Measurements from ENCODE around the gene TMEM200A.

Gene TMEM200A

GRCh38 chr6:130407032-130407431 lies 41.2 kb downstream of the TMEM200A start:
- H3K36me3 ChIP-seq (ENCODE audit: control insufficient read depth, insufficient read depth, low read length) = no peaks in the 10 kb centered on the region
- H3K27me3 ChIP-seq (ENCODE audit: control insufficient read depth, insufficient read depth, low read length) = no peaks in the 10 kb centered on the region
- H3K4me3 ChIP-seq (ENCODE audit: low read depth, low read length) = no peak overlapping the region
- no peaks in the 10 kb centered on the region for H3K9me3 ChIP-seq (ENCODE audit: control insufficient read depth, insufficient read depth, low read length)
- H3K9ac ChIP-seq (ENCODE audit: low read depth, low read length) = no peak overlapping the region
- H3K4me1 ChIP-seq (ENCODE audit: control insufficient read depth, insufficient read depth, low read length) = peaks cover 16% of the 10 kb centered on the region

GRCh38 chr6:130409418-130410100 lies 43.7 kb downstream of the TMEM200A start:
- H3K27me3 ChIP-seq (ENCODE audit: control insufficient read depth, insufficient read depth, low read length) = no peaks in the 10 kb centered on the region
- H3K4me1 ChIP-seq (ENCODE audit: control insufficient read depth, insufficient read depth, low read length) = peaks cover 16% of the 10 kb centered on the region
- H3K9me3 ChIP-seq (ENCODE audit: control insufficient read depth, insufficient read depth, low read length) = no peaks in the 10 kb centered on the region
- H3K36me3 ChIP-seq (ENCODE audit: control insufficient read depth, insufficient read depth, low read length) = no peaks in the 10 kb centered on the region
- H3K4me3 ChIP-seq (ENCODE audit: low read depth, low read length) = no peak overlapping the region
- no peak overlapping the region for H3K9ac ChIP-seq (ENCODE audit: low read depth, low read length)

DNA sequence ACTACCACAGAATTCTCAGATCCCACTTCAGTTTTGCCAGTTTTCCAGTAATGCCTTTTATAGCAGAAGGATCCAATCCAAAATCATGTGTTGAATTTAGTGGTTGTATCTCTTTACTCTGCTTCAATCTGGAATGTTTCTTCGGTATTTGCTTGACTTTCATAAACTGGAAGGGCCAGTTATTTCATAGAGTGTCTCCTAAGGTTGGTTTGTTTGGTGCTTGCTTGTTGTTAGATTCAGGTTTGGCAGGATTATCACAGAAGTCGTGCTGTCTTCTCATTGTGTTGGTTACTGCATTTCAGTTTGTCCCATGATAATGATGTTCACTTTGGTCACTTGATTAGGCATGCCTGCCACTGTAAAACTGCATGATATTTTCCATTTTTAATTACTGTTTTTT lies 45.7 kb downstream of the TMEM200A start:
- Histone ChIP-seq H3K9ac (ENCODE audit: low read depth, low read length) (no peak overlapping the region), H3K9me3 (ENCODE audit: control insufficient read depth, insufficient read depth, low read length) (no peaks in the 10 kb centered on the region), H3K27me3 (ENCODE audit: control insufficient read depth, insufficient read depth, low read length) (no peaks in the 10 kb centered on the region), H3K4me1 (ENCODE audit: control insufficient read depth, insufficient read depth, low read length) (peaks cover 16% of the 10 kb centered on the region), H3K4me3 (ENCODE audit: low read depth, low read length) (no peak overlapping the region), H3K36me3 (ENCODE audit: control insufficient read depth, insufficient read depth, low read length) (no peaks in the 10 kb centered on the region)

GRCh38 chr6:130412556-130413290 lies 46.9 kb downstream of the TMEM200A start:
- Histone ChIP-seq H3K27me3 (ENCODE audit: control insufficient read depth, insufficient read depth, low read length) (no peaks in the 10 kb centered on the region), H3K9me3 (ENCODE audit: control insufficient read depth, insufficient read depth, low read length) (no peaks in the 10 kb centered on the region), H3K4me3 (ENCODE audit: low read depth, low read length) (no peak overlapping the region), H3K36me3 (ENCODE audit: control insufficient read depth, insufficient read depth, low read length) (no peaks in the 10 kb centered on the region), H3K9ac (ENCODE audit: low read depth, low read length) (no peak overlapping the region), H3K4me1 (ENCODE audit: control insufficient read depth, insufficient read depth, low read length) (peaks cover 5% of the 10 kb centered on the region)

DNA sequence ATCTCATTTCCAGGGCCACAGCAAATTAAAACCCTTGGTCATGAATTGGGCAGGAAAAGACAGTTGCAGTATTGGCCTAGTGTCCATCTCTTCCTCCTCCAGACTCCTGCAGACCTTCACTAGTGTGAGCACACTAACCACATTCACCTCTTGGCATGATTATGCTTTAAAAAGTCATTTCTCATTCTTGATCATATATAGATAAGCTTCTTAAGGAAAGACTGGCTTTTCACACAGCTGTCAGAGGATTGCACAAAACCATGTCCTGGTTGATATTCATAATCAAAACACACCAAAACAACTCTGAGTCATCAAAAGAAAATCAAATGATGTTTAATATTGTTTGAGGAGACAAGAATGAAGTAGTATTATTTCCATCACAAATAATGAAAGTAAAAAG lies 52.1 kb downstream of the TMEM200A start:
- H3K4me1 ChIP-seq (ENCODE audit: control insufficient read depth, insufficient read depth, low read length) = peaks cover 5% of the 10 kb centered on the region
- no peak overlapping the region for H3K4me3 ChIP-seq (ENCODE audit: low read depth, low read length)
- no peaks in the 10 kb centered on the region for H3K36me3 ChIP-seq (ENCODE audit: control insufficient read depth, insufficient read depth, low read length)
- H3K9me3 ChIP-seq (ENCODE audit: control insufficient read depth, insufficient read depth, low read length) = no peaks in the 10 kb centered on the region
- no peak overlapping the region for H3K9ac ChIP-seq (ENCODE audit: low read depth, low read length)
- no peaks in the 10 kb centered on the region for H3K27me3 ChIP-seq (ENCODE audit: control insufficient read depth, insufficient read depth, low read length)

GRCh38 chr6:130420911-130421310 lies 55.1 kb downstream of the TMEM200A start:
- Histone ChIP-seq H3K27me3 (ENCODE audit: control insufficient read depth, insufficient read depth, low read length) (no peaks in the 10 kb centered on the region), H3K4me3 (ENCODE audit: low read depth, low read length) (no peak overlapping the region), H3K4me1 (ENCODE audit: control insufficient read depth, insufficient read depth, low read length) (peaks cover 12% of the 10 kb centered on the region), H3K9me3 (ENCODE audit: control insufficient read depth, insufficient read depth, low read length) (no peaks in the 10 kb centered on the region), H3K9ac (ENCODE audit: low read depth, low read length) (no peak overlapping the region), H3K36me3 (ENCODE audit: control insufficient read depth, insufficient read depth, low read length) (no peaks in the 10 kb centered on the region)

DNA sequence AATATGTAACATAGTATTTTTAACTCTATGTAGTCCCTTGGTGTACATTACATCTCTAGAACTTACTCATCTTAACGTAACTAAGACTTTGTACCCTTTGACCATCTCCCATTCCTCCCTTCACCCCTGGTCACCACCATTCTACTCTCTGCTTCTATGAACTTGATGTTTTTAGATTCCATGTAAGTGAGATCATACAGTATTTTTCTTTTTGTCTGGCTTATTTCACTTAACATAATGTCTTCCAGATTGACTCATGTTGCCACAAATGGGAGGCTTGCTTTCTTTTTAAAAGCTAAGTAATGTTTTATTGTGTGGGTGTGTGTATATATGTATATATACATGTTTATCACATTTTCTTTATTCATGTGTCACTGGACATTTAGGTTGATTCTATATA lies 55.8 kb downstream of the TMEM200A start:
- Histone ChIP-seq H3K27me3 (ENCODE audit: control insufficient read depth, insufficient read depth, low read length) (no peaks in the 10 kb centered on the region), H3K4me1 (ENCODE audit: control insufficient read depth, insufficient read depth, low read length) (peaks cover 12% of the 10 kb centered on the region), H3K9me3 (ENCODE audit: control insufficient read depth, insufficient read depth, low read length) (no peaks in the 10 kb centered on the region), H3K36me3 (ENCODE audit: control insufficient read depth, insufficient read depth, low read length) (no peaks in the 10 kb centered on the region), H3K9ac (ENCODE audit: low read depth, low read length) (no peak overlapping the region), H3K4me3 (ENCODE audit: low read depth, low read length) (no peak overlapping the region)

GRCh38 chr6:130423044-130423443 lies 57.2 kb downstream of the TMEM200A start:
- no peaks in the 10 kb centered on the region for H3K9me3 ChIP-seq (ENCODE audit: control insufficient read depth, insufficient read depth, low read length)
- H3K4me1 ChIP-seq (ENCODE audit: control insufficient read depth, insufficient read depth, low read length) = peaks cover 12% of the 10 kb centered on the region
- no peak overlapping the region for H3K9ac ChIP-seq (ENCODE audit: low read depth, low read length)
- H3K27me3 ChIP-seq (ENCODE audit: control insufficient read depth, insufficient read depth, low read length) = no peaks in the 10 kb centered on the region
- no peaks in the 10 kb centered on the region for H3K36me3 ChIP-seq (ENCODE audit: control insufficient read depth, insufficient read depth, low read length)
- H3K4me3 ChIP-seq (ENCODE audit: low read depth, low read length) = no peak overlapping the region

- Histone ChIP-seq H3K4me3 (ENCODE audit: low read depth, low read length) (no peak overlapping the region), H3K27me3 (ENCODE audit: control insufficient read depth, insufficient read depth, low read length) (no peaks in the 10 kb centered on the region), H3K36me3 (ENCODE audit: control insufficient read depth, insufficient read depth, low read length) (no peaks in the 10 kb centered on the region), H3K4me1 (ENCODE audit: control insufficient read depth, insufficient read depth, low read length) (peaks cover 12% of the 10 kb centered on the region), H3K9me3 (ENCODE audit: control insufficient read depth, insufficient read depth, low read length) (no peaks in the 10 kb centered on the region), H3K9ac (ENCODE audit: low read depth, low read length) (no peak overlapping the region)
These were observed 58.9 kb downstream of the TMEM200A start for GRCh38 chr6:130424710-130425109.

GRCh38 chr6:130425537-130425936 lies 59.7 kb downstream of the TMEM200A start:
- Histone ChIP-seq H3K9me3 (ENCODE audit: control insufficient read depth, insufficient read depth, low read length) (no peaks in the 10 kb centered on the region), H3K27me3 (ENCODE audit: control insufficient read depth, insufficient read depth, low read length) (no peaks in the 10 kb centered on the region), H3K9ac (ENCODE audit: low read depth, low read length) (no peak overlapping the region), H3K4me3 (ENCODE audit: low read depth, low read length) (no peak overlapping the region), H3K4me1 (ENCODE audit: control insufficient read depth, insufficient read depth, low read length) (peaks cover 12% of the 10 kb centered on the region), H3K36me3 (ENCODE audit: control insufficient read depth, insufficient read depth, low read length) (no peaks in the 10 kb centered on the region)

DNA sequence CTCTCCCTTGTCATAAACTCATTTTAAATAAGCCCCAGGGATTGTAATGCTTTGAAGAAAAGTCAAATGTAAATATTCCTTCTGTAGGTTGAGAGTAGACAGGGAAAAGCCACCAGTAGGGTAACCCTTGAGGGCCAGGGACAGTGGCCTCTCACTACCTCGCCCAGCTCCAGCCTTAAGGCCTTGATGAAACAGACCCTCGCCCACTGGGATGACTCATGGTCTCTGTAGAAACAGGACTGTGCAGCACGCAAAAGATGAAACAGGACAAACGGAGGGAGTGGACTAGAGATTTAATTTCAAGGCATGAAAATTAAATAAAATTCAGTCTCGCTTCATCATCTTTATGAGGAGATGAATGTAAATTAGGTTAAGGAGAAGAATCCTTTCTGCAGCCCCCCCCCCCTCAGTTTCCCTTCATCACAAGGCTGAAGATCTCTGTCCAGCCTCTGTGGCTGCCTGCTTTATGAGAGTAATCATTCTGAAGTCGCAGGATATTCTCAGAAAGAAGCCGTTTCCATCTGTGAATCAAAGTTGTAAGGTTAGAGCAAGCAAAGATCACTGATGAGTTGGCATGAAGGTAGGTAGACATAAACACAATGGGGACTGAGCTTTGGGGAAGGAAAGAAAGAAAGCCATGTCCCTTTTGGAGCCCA lies 60.4 kb downstream of the TMEM200A start:
- Histone ChIP-seq H3K27me3 (ENCODE audit: control insufficient read depth, insufficient read depth, low read length) (no peaks in the 10 kb centered on the region), H3K4me1 (ENCODE audit: control insufficient read depth, insufficient read depth, low read length) (peaks cover 12% of the 10 kb centered on the region), H3K9ac (ENCODE audit: low read depth, low read length) (no peak overlapping the region), H3K36me3 (ENCODE audit: control insufficient read depth, insufficient read depth, low read length) (no peaks in the 10 kb centered on the region), H3K9me3 (ENCODE audit: control insufficient read depth, insufficient read depth, low read length) (no peaks in the 10 kb centered on the region), H3K4me3 (ENCODE audit: low read depth, low read length) (no peak overlapping the region)
